ENCODE results near the gene CHD6. TPM values are rescaled to one million over a fixed set of nuclear protein-coding genes. Genes with fewer than 3 reads are reported as not detected.

The CHD6 gene
- total RNA-seq, 2 experiments from 2014 or later, result 18.4 to 19.5 TPM

- Mint-ChIP-seq H3K36me3 (peaks cover 27% of the 10 kb centered on the region), H3K27me3 (no peaks in the 10 kb centered on the region), H3K4me3 (no peak overlapping the region), H3K27ac (no peak overlapping the region), H3K9me3 (peaks cover 4% of the 10 kb centered on the region), H3K4me1 (no peaks in the 10 kb centered on the region)
- DNase-seq, result no peak
Measured at GRCh38 chr20:41468994-41469600, 149.1 kb downstream of the CHD6 start.

- Mint-ChIP-seq H3K4me3 (no peak overlapping the region), H3K27me3 (no peaks in the 10 kb centered on the region), H3K36me3 (peaks cover 31% of the 10 kb centered on the region), H3K4me1 (no peaks in the 10 kb centered on the region), H3K9me3 (peaks cover 4% of the 10 kb centered on the region), H3K27ac (no peak overlapping the region)
- DNase-seq, result no peak
Measured at GRCh38 chr20:41467690-41468089, 150.5 kb downstream of the CHD6 start.

- no peaks in the 10 kb centered on the region for H3K27me3 Mint-ChIP-seq
- H3K27ac Mint-ChIP-seq, result no peak overlapping the region
- H3K4me1 Mint-ChIP-seq, result peaks cover 3% of the 10 kb centered on the region
- H3K36me3 Mint-ChIP-seq, result peaks cover 31% of the 10 kb centered on the region
- peaks cover 4% of the 10 kb centered on the region for H3K9me3 Mint-ChIP-seq
- no peak overlapping the region for H3K4me3 Mint-ChIP-seq
- no peak for DNase-seq
Measured at GRCh38 chr20:41467220-41467619, 151.0 kb downstream of the CHD6 start.

- DNase-seq, result no peak
- Mint-ChIP-seq H3K4me1 (peaks cover 10% of the 10 kb centered on the region), H3K36me3 (peaks cover 44% of the 10 kb centered on the region), H3K27me3 (no peaks in the 10 kb centered on the region), H3K27ac (no peak overlapping the region), H3K4me3 (no peak overlapping the region), H3K9me3 (peaks cover 4% of the 10 kb centered on the region)
Measured at GRCh38 chr20:41463567-41463966, 154.6 kb downstream of the CHD6 start.

- H3K27me3 Mint-ChIP-seq, result no peaks in the 10 kb centered on the region
- DNase-seq, result no peak
- peaks cover 44% of the 10 kb centered on the region for H3K36me3 Mint-ChIP-seq
- peaks cover 10% of the 10 kb centered on the region for H3K4me1 Mint-ChIP-seq
- H3K27ac Mint-ChIP-seq, result peak overlapping the region; percentile 4
- H3K9me3 Mint-ChIP-seq, result peaks cover 4% of the 10 kb centered on the region
- H3K4me3 Mint-ChIP-seq, result no peak overlapping the region
Measured at GRCh38 chr20:41462372-41463161, 155.6 kb downstream of the CHD6 start.

- no peaks in the 10 kb centered on the region for H3K9me3 Mint-ChIP-seq
- no peaks in the 10 kb centered on the region for H3K27me3 Mint-ChIP-seq
- no peak overlapping the region for H3K27ac Mint-ChIP-seq
- no peak overlapping the region for H3K4me3 Mint-ChIP-seq
- H3K4me1 Mint-ChIP-seq, result peaks cover 10% of the 10 kb centered on the region
- peaks cover 18% of the 10 kb centered on the region for H3K36me3 Mint-ChIP-seq
- no peak for DNase-seq
Measured at GRCh38 chr20:41458761-41459160, 159.4 kb downstream of the CHD6 start.

GRCh38 chr20:41457173-41457857 lies 160.9 kb downstream of the CHD6 start:
- H3K27ac Mint-ChIP-seq, result no peak overlapping the region
- H3K4me3 Mint-ChIP-seq, result no peak overlapping the region
- no peaks in the 10 kb centered on the region for H3K27me3 Mint-ChIP-seq
- H3K9me3 Mint-ChIP-seq, result no peaks in the 10 kb centered on the region
- H3K4me1 Mint-ChIP-seq, result peaks cover 8% of the 10 kb centered on the region
- peaks cover 15% of the 10 kb centered on the region for H3K36me3 Mint-ChIP-seq
- no peak for DNase-seq

GRCh38 chr20:41456351-41456750 lies 161.8 kb downstream of the CHD6 start:
- no peak for DNase-seq
- Mint-ChIP-seq H3K4me3 (no peak overlapping the region), H3K9me3 (no peaks in the 10 kb centered on the region), H3K27me3 (no peaks in the 10 kb centered on the region), H3K36me3 (peaks cover 10% of the 10 kb centered on the region), H3K4me1 (no peaks in the 10 kb centered on the region), H3K27ac (no peak overlapping the region)

- Mint-ChIP-seq H3K4me3 (no peak overlapping the region), H3K27ac (no peak overlapping the region), H3K9me3 (no peaks in the 10 kb centered on the region), H3K4me1 (no peaks in the 10 kb centered on the region), H3K36me3 (no peaks in the 10 kb centered on the region), H3K27me3 (no peaks in the 10 kb centered on the region)
- DNase-seq, result no peak
Measured at GRCh38 chr20:41454250-41454649, 163.9 kb downstream of the CHD6 start.

- H3K36me3 Mint-ChIP-seq, result no peaks in the 10 kb centered on the region
- H3K4me3 Mint-ChIP-seq, result no peak overlapping the region
Measured at GRCh38 chr20:41453010-41453950, 164.9 kb downstream of the CHD6 start.

GRCh38 chr20:41452226-41452625 lies 166.0 kb downstream of the CHD6 start:
- H3K9me3 Mint-ChIP-seq, result no peaks in the 10 kb centered on the region
- H3K4me1 Mint-ChIP-seq, result no peaks in the 10 kb centered on the region
- no peak for DNase-seq
- no peak overlapping the region for H3K4me3 Mint-ChIP-seq
- H3K27ac Mint-ChIP-seq, result no peak overlapping the region
- H3K36me3 Mint-ChIP-seq, result no peaks in the 10 kb centered on the region
- H3K27me3 Mint-ChIP-seq, result no peaks in the 10 kb centered on the region

More at GRCh38 chr20:41453010-41453950, 164.9 kb downstream of the CHD6 start:
- Mint-ChIP-seq H3K4me1 (no peaks in the 10 kb centered on the region), H3K27me3 (no peaks in the 10 kb centered on the region), H3K9me3 (no peaks in the 10 kb centered on the region), H3K27ac (no peak overlapping the region)
- no peak for DNase-seq

GRCh38 chr20:41447006-41447405 lies 171.2 kb downstream of the CHD6 start:
- Mint-ChIP-seq H3K4me1 (peaks cover 17% of the 10 kb centered on the region), H3K27ac (peak overlapping the region; percentile 3), H3K36me3 (peaks cover 12% of the 10 kb centered on the region), H3K4me3 (no peak overlapping the region), H3K27me3 (no peaks in the 10 kb centered on the region), H3K9me3 (no peaks in the 10 kb centered on the region)
- no peak for DNase-seq

GRCh38 chr20:41446456-41446855 lies 171.7 kb downstream of the CHD6 start:
- H3K36me3 Mint-ChIP-seq, result peaks cover 16% of the 10 kb centered on the region
- no peaks in the 10 kb centered on the region for H3K9me3 Mint-ChIP-seq
- H3K4me1 Mint-ChIP-seq, result peaks cover 18% of the 10 kb centered on the region
- H3K4me3 Mint-ChIP-seq, result no peak overlapping the region
- H3K27ac Mint-ChIP-seq, result peak overlapping the region; percentile 3
- H3K27me3 Mint-ChIP-seq, result no peaks in the 10 kb centered on the region
- DNase-seq, result no peak

- no peak overlapping the region for H3K4me3 Mint-ChIP-seq
- H3K9me3 Mint-ChIP-seq, result no peaks in the 10 kb centered on the region
- DNase-seq, result no peak
- peaks cover 30% of the 10 kb centered on the region for H3K4me1 Mint-ChIP-seq
- no peaks in the 10 kb centered on the region for H3K27me3 Mint-ChIP-seq
- no peak overlapping the region for H3K27ac Mint-ChIP-seq
- H3K36me3 Mint-ChIP-seq, result peaks cover 16% of the 10 kb centered on the region
Measured at GRCh38 chr20:41444821-41445220, 173.4 kb downstream of the CHD6 start.
